Mammary epithelial cell (primary cell): Measurements from ENCODE around the gene PPARD.

ENCODE experiments used
- EZH2 ChIP-seq: IDR thresholded peaks from 2 replicates; pipeline ENCODE4 v1.6.1; 2012; ENCODE audit warnings: low read length, inconsistent platforms, borderline replicate concordance
- TF ChIP-seq, protein P1 (sequence below), 2 donors: IDR thresholded peaks in 1 of 2; conservative IDR thresholded peaks in 1 of 2; 2 replicates each; pipeline ENCODE4 v1.5.1; 2011 to 2012; ENCODE audit warnings: inconsistent platforms in 2 of 2, low read length in 2 of 2, mild to moderate bottlenecking in 2 of 2, control low read depth in 1 of 2, low read depth in 1 of 2; ENCODE audit not compliant: insufficient read depth in 1 of 2; ENCODE audit errors: extremely low read depth in 1 of 2

DNA sequence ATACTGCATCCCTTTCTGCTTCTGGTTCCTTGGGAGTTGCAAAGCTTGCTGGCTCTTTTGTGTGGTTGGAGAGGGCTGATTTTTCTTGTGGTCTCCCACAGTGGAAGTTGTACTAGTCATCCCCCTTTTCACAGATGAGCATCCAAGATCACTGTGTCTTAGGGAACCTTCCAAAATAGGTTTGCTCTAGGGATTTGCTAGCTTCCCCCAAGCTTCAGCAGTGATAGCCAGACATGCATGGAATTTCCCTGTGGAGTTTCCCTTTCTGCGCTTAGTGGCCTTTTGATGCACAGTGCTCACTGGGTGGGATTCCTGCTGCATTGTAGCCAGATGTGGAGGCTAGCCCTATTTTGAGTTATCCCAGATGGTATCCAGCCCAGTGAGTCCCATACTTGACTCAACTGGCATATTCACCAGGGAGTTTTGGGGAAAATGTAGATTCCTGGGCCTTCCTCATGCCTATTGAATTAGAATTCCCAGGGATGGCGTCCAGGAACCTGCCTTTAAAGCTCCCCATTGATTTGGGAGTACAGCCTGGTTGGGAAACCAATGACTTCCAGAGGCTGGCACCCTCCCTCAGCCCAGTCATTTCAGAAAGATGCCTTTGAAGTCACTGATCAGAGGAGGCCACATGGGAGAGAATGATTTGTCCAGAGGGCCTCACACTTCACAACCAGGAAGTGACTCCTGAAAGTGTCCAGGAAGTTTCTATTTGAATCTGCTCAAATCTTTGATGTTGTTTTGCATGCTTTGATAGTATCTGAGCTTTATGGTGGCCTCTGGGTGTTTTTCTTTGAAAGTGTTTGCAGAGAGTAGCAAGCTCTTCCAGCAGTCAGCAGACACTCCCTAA is 25.9 kb downstream of the PPARD start:
- TF ChIP-seq, protein P1, sequence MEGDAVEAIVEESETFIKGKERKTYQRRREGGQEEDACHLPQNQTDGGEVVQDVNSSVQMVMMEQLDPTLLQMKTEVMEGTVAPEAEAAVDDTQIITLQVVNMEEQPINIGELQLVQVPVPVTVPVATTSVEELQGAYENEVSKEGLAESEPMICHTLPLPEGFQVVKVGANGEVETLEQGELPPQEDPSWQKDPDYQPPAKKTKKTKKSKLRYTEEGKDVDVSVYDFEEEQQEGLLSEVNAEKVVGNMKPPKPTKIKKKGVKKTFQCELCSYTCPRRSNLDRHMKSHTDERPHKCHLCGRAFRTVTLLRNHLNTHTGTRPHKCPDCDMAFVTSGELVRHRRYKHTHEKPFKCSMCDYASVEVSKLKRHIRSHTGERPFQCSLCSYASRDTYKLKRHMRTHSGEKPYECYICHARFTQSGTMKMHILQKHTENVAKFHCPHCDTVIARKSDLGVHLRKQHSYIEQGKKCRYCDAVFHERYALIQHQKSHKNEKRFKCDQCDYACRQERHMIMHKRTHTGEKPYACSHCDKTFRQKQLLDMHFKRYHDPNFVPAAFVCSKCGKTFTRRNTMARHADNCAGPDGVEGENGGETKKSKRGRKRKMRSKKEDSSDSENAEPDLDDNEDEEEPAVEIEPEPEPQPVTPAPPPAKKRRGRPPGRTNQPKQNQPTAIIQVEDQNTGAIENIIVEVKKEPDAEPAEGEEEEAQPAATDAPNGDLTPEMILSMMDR (conservative IDR thresholded peaks at IDR 0.05 in 1 of 2, IDR thresholded peaks at IDR 0.05 in 1 of 2; ENCODE audit: extremely low read depth in 1 of 2, insufficient read depth in 1 of 2, low read depth in 1 of 2, low read length in 2 of 2) = no peak
- TF ChIP-seq EZH2 = no peak
